HepG2 (cell line): ENCODE data around the gene HCFC1. TPM values are rescaled to one million over a fixed set of nuclear protein-coding genes. Genes with fewer than 3 reads are reported as not detected.

Source experiments
- ATAC-seq: fragments of 200-7000 bp; cut with Tn5 transposase; 3 replicates; pipeline ENCODE4 v1.9.1; 2020; ENCODE audit warnings: mild to moderate bottlenecking, moderate library complexity
- BruUV-seq: library from RNA; stranded (reverse); fragments of 400-500 nt; replicated peaks from 2 replicates; lab custom pipeline; 2021; lab: Mats Ljungman, UMichigan
- CTCF ChIA-PET: fragments of 300-600 bp; formaldehyde crosslinking; extraction: SDS; loops from one replicate; lab custom pipeline; 2021; ENCODE audit warnings: low total read pairs, inconsistent platforms, low intra/inter-chr PET ratio; lab: Yijun Ruan, JAX
- POLR2A ChIA-PET: fragments of 350-600 bp; sonication (Branson Sonifier 250); formaldehyde crosslinking; loops from one replicate; lab custom pipeline; 2020; ENCODE audit warnings: antibody characterized with exemption, inconsistent platforms; lab: Yijun Ruan, JAX
- DNase-seq: peaks from one replicate; pipeline ENCODE4 v3.0.0-alpha.2; 2015; ENCODE audit warnings: low spot score
- FAIRE-seq: peaks from 3 replicates; lab custom pipeline; 2011; peaks lifted over from hg19 to GRCh38; lab: Jason Lieb, UNC
- H2AFZ ChIP-seq: one replicate; pipeline ENCODE4 v1.6.1; 2011; ENCODE audit warnings: low read length, inconsistent platforms
- H3K27ac ChIP-seq: fragments of 300-600 bp; 3 replicates; pipeline ENCODE4 v1.8.0; 2011; ENCODE audit warnings: mixed run types, mild to moderate bottlenecking, mixed read lengths, low read length, inconsistent platforms; ENCODE audit not compliant: insufficient read depth; ENCODE audit errors: extremely low read length
- H3K27me3 ChIP-seq, 2 experiments: fragments of 200-600 bp in 1 of 2; 2 replicates in 1 of 2; 3 replicates in 1 of 2; pipeline versions ENCODE4 v1.6.0 to v1.8.0; 2011; ENCODE audit warnings: low read length in 2 of 2, mild to moderate bottlenecking in 2 of 2, moderate library complexity in 2 of 2, inconsistent platforms in 1 of 2; ENCODE audit not compliant: insufficient read depth in 2 of 2, control insufficient read depth in 1 of 2
- H3K36me3 ChIP-seq, 2 experiments: fragments of 200-600 bp in 1 of 2; replicated peaks in 1 of 2; 2 replicates in 1 of 2; 3 replicates in 1 of 2; pipeline versions ENCODE4 v1.5.1 to v1.8.0; 2011; ENCODE audit warnings: low read length in 2 of 2, inconsistent platforms in 1 of 2; ENCODE audit not compliant: insufficient read depth in 2 of 2, control insufficient read depth in 1 of 2
- H3K4me1 ChIP-seq: 2 replicates; pipeline ENCODE4 v1.5.1; 2012; ENCODE audit warnings: low read length, inconsistent platforms; ENCODE audit not compliant: insufficient read depth
- H3K4me2 ChIP-seq: 2 replicates; pipeline ENCODE4 v1.6.0; 2011; ENCODE audit warnings: low read depth, low read length, inconsistent platforms
- H3K4me3 ChIP-seq, 3 experiments: fragments of 200-600 bp in 1 of 3; sonication (generic), shearing (Covaris generic) in 1 of 3; replicated peaks in 1 of 3; 2 replicates each; pipeline ENCODE4 v1.5.1; 2011 to 2016; ENCODE audit warnings: low read length in 3 of 3, inconsistent platforms in 2 of 3, low read depth in 2 of 3, mild to moderate bottlenecking in 2 of 3, control low read depth in 1 of 3, mixed read lengths in 1 of 3; ENCODE audit not compliant: insufficient read depth in 1 of 3
- H3K79me2 ChIP-seq: one replicate; pipeline ENCODE4 v1.6.1; 2011; ENCODE audit warnings: low read length, inconsistent platforms; ENCODE audit not compliant: insufficient read depth
- H3K9ac ChIP-seq: 2 replicates; pipeline ENCODE4 v1.6.0; 2011; ENCODE audit warnings: mild to moderate bottlenecking, low read depth, low read length, inconsistent platforms; ENCODE audit not compliant: insufficient read depth
- H3K9me3 ChIP-seq: 2 replicates; pipeline ENCODE4 v1.5.1; 2012; ENCODE audit warnings: mild to moderate bottlenecking, low read length
- H4K20me1 ChIP-seq: 2 replicates; pipeline ENCODE4 v1.6.0; 2011; ENCODE audit warnings: inconsistent platforms, mild to moderate bottlenecking, low read length, moderate library complexity; ENCODE audit not compliant: insufficient read depth
- GMEB1 ChIP-seq: sonication (generic); formaldehyde crosslinking; IDR thresholded peaks from 2 replicates; pipeline ENCODE4 v1.5.1; 2020; ENCODE audit warnings: missing genetic modification reagents, mild to moderate bottlenecking, borderline replicate concordance
- HNF1B ChIP-seq: sonication (generic); formaldehyde crosslinking; IDR thresholded peaks from 2 replicates; pipeline ENCODE4 v1.5.1; 2020; ENCODE audit warnings: mild to moderate bottlenecking, moderate library complexity, missing genetic modification reagents
- MAF1 ChIP-seq: sonication (generic); formaldehyde crosslinking; IDR thresholded peaks from 2 replicates; pipeline ENCODE4 v1.5.0; 2020; ENCODE audit warnings: missing genetic modification reagents, borderline replicate concordance
- NR2C2 ChIP-seq: sonication (generic); formaldehyde crosslinking; IDR thresholded peaks from 2 replicates; pipeline ENCODE4 v1.4.0; 2020; ENCODE audit warnings: missing genetic modification reagents, mild to moderate bottlenecking, moderate library complexity, borderline replicate concordance
- RAD51 ChIP-seq: fragments of 450-650 bp; IDR thresholded peaks from 2 replicates; pipeline ENCODE4 v1.6.1; 2016; ENCODE audit warnings: borderline replicate concordance
- TFAP4 ChIP-seq: sonication (generic); IDR thresholded peaks from 2 replicates; pipeline ENCODE4 v1.6.1; 2016; ENCODE audit warnings: low read depth, borderline replicate concordance
- UBTF ChIP-seq: sonication (generic); formaldehyde crosslinking; IDR thresholded peaks from 2 replicates; pipeline ENCODE4 v1.4.0; 2020; ENCODE audit warnings: mild to moderate bottlenecking, missing genetic modification reagents
- ZNF691 ChIP-seq: sonication (generic); formaldehyde crosslinking; IDR thresholded peaks from 2 replicates; pipeline ENCODE4 v1.4.0; 2020; ENCODE audit warnings: missing genetic modification reagents, low read depth, mild to moderate bottlenecking, borderline replicate concordance
- WGBS: methylation state at CpG from one replicate; pipeline ENCODE4 v1.1.6; 2017; ENCODE audit warnings: low lambda C conversion rate; 5-methylcytosine and 5-hydroxymethylcytosine counted together
- in situ Hi-C: cut with HindIII; loops from 2 replicates; pipeline ENCODE4 v1.10.0; 2017; ENCODE audit warnings: low pct_unique_long_range_greater_than_20kb; ENCODE audit not compliant: extremely low pct_ligation_motif_present
- intact Hi-C: fragments of 100-400 bp; cut with micrococcal nuclease; formaldehyde crosslinking; loops from one replicate; pipeline ENCODE4 v1.10.0; 2022; ENCODE audit not compliant: unreplicated experiment
- polyA plus RNA-seq, 8 experiments: library from polyadenylated mRNA; depleted of rRNA in 3 of 8; stranded (reverse) in 7 of 8; unstranded in 1 of 8; fragments of >200 nt; fragmentation: Illumina TruSeq in 4 of 8; extraction: Trizol in 4 of 8; gene quantifications; 2 replicates each; pipeline versions ENCODE4 v1.2.1 to v1.2.3, GENCODE V29; 2011 to 2016; ENCODE audit warnings: low read depth in 4 of 8, missing spikeins in 1 of 8, mixed read lengths in 1 of 8; ENCODE audit not compliant: insufficient read depth in 1 of 8
- total RNA-seq, 5 experiments: library from RNA; depleted of rRNA; stranded (reverse); fragments of >200 nt; fragmentation: Illumina TruSeq; extraction: Trizol; gene quantifications; 2 replicates each; pipeline ENCODE4 v1.2.3, GENCODE V29; 2016; ENCODE audit warnings: low read depth in 1 of 5
- TF ChIP-seq, protein P1 (sequence below): IDR thresholded peaks from 2 replicates; pipeline ENCODE4 v1.6.1; 2012; ENCODE audit warnings: low read depth, low read length, improper control_type of control experiment

Gene HCFC1
- total and polyA plus RNA-seq, 2 of the 13 experiments (the other 11 are each of a cell fraction or from before 2014, with no cell fraction given), result 5.8 to 17.8 TPM

- no peak for TF ChIP-seq UBTF
These were observed 42.8 kb downstream of the HCFC1 start (continued) for GRCh38 chrX:153928846-153929245.

GRCh38 chrX:153927922-153928760, 43.5 kb downstream of the HCFC1 start:
- peak; percentile 89 for ATAC-seq
- no peaks in the 10 kb centered on the region for H3K27me3 ChIP-seq
- FAIRE-seq, result peak; percentile 93
- peak overlapping the region; percentile 89 for H3K9ac ChIP-seq
- peak overlapping the region; percentile 71 to 79 (median 76) for H3K4me3 ChIP-seq
- ChIA-PET CTCF (no interaction called here), POLR2A (interaction anchor here (0.5 to 4.2 kb wide), 19 partner anchors 7 to 301 kb away, joined by 3 to 82 read pairs (median 4); partner anchors contain the start of genes HCFC1, IDH3G, IRAK1 and L1CAM)
- H4K20me1 ChIP-seq, result no peaks in the 10 kb centered on the region
- peaks cover 52% of the 10 kb centered on the region for H3K4me1 ChIP-seq
- BruUV-seq, result no TSS peak
- H2AFZ ChIP-seq, result no peak overlapping the region
- H3K9me3 ChIP-seq, result no peaks in the 10 kb centered on the region
- peak overlapping the region; percentile 89 for H3K27ac ChIP-seq
- H3K79me2 ChIP-seq, result no peaks in the 10 kb centered on the region
- in situ Hi-C loops, result no loop called here
- intact Hi-C loops, result no loop called here
- peak; percentile 90 for DNase-seq
- peaks cover 1 to 8% of the 10 kb centered on the region in 2 experiments; a peak in 1 of 5 replicates for H3K36me3 ChIP-seq
- 7% methylated on average over 3 of the region's 76 CpGs for whole genome bisulfite sequencing
- H3K4me2 ChIP-seq, result peak overlapping the region; percentile 76
- no peak for TF ChIP-seq MAF1 (CRISPR knock-in tag)
- peak; percentile 37; the same call in 1 of the 2 replicates for TF ChIP-seq HNF1B
- TF ChIP-seq, protein P1, sequence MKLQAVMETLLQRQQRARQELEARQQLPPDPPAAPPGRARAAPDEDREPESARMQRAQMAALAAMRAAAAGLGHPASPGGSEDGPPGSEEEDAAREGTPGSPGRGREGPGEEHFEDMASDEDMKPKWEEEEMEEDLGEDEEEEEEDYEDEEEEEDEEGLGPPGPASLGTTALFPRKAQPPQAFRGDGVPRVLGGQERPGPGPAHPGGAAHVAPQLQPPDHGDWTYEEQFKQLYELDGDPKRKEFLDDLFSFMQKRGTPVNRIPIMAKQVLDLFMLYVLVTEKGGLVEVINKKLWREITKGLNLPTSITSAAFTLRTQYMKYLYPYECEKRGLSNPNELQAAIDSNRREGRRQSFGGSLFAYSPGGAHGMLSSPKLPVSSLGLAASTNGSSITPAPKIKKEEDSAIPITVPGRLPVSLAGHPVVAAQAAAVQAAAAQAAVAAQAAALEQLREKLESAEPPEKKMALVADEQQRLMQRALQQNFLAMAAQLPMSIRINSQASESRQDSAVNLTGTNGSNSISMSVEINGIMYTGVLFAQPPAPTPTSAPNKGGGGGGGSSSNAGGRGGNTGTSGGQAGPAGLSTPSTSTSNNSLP, result no peak
- peak; percentile 62; the same call in 1 of the 2 replicates for TF ChIP-seq TFAP4
- peak; percentile 40; the same call in 1 of the 2 replicates for TF ChIP-seq NR2C2 (CRISPR knock-in tag)
- TF ChIP-seq RAD51, result peak; percentile 65
- peak; percentile 81 for TF ChIP-seq GMEB1 (CRISPR knock-in tag)
- no peak for TF ChIP-seq ZNF691 (CRISPR knock-in tag)
